22Rv1 (cell line): ENCODE results near the gene FADD.

Experiments
- CTCF ChIP-seq: fragments of 450-650 bp; IDR thresholded peaks from 2 replicates; pipeline ENCODE4 v1.5.1; 2017; ENCODE audit warnings: mild to moderate bottlenecking
- ZFX ChIP-seq: fragments of 450-650 bp; IDR thresholded peaks from 2 replicates; pipeline ENCODE4 v1.6.1; 2017; ENCODE audit warnings: antibody characterized with exemption, borderline replicate concordance

- TF ChIP-seq CTCF: no peak
- no peak for TF ChIP-seq ZFX
Measured at GRCh38 chr11:70233034-70233433, 29.9 kb downstream of the FADD start.
